H1 (cell line): ENCODE results near the gene TTC6. TPM values are rescaled to one million over a fixed set of nuclear protein-coding genes. Genes with fewer than 3 reads are reported as not detected.

ENCODE experiments used
- CTCF ChIA-PET: fragments of 300-600 bp; sonication (Branson Sonifier 250); formaldehyde crosslinking; loops from one replicate; lab custom pipeline; 2021; ENCODE audit not compliant: partially characterized antibody; lab: Charles Lee
- POLR2A ChIA-PET: fragments of 300-600 bp; sonication (Branson Sonifier 250); formaldehyde crosslinking; loops from one replicate; lab custom pipeline; 2021; ENCODE audit warnings: inconsistent platforms; ENCODE audit not compliant: partially characterized antibody; lab: Charles Lee
- DNase-seq, 2 experiments: peaks; one replicate each; pipeline versions ENCODE4 v3.0.0 to v3.0.0-alpha.2; 2010 to 2022; ENCODE audit warnings: low spot score in 2 of 2, low read depth in 1 of 2, mixed read lengths in 1 of 2
- FAIRE-seq: peaks from 2 replicates; lab custom pipeline; 2011; peaks lifted over from hg19 to GRCh38; lab: Jason Lieb, UNC
- H2AFZ ChIP-seq: 2 replicates; pipeline ENCODE4 v1.8.1; 2012; ENCODE audit warnings: low read length, inconsistent platforms
- H2AK5ac ChIP-seq: 2 replicates; pipeline ENCODE4 v1.6.1; 2013; ENCODE audit warnings: low read depth, low read length
- H2BK120ac ChIP-seq: replicated peaks from 2 replicates; pipeline ENCODE3; 2013; ENCODE audit warnings: low read depth, low read length, inconsistent platforms
- H2BK12ac ChIP-seq: 2 replicates; pipeline ENCODE4 v1.6.1; 2013; ENCODE audit warnings: low read depth, low read length
- H2BK15ac ChIP-seq: 2 replicates; pipeline ENCODE4 v1.6.1; 2013; ENCODE audit warnings: low read length
- H2BK20ac ChIP-seq: 2 replicates; pipeline ENCODE4 v1.6.1; 2013; ENCODE audit warnings: low read length
- H2BK5ac ChIP-seq: 2 replicates; pipeline ENCODE4 v1.6.1; 2013; ENCODE audit warnings: low read depth, low read length
- H3K14ac ChIP-seq: 2 replicates; pipeline ENCODE4 v1.6.1; 2013; ENCODE audit warnings: inconsistent platforms; ENCODE audit not compliant: insufficient read length
- H3K18ac ChIP-seq: 2 replicates; pipeline ENCODE4 v1.6.1; 2013; ENCODE audit warnings: low read length; ENCODE audit errors: extremely low read depth
- H3K23ac ChIP-seq: 2 replicates; pipeline ENCODE4 v1.6.1; 2013; ENCODE audit warnings: inconsistent platforms; ENCODE audit not compliant: insufficient read length
- H3K23me2 ChIP-seq: 2 replicates; pipeline ENCODE4 v1.6.1; 2013; ENCODE audit warnings: low read depth, low read length
- H3K27ac ChIP-seq: 2 replicates; pipeline ENCODE4 v1.6.1; 2011; ENCODE audit warnings: low read depth, low read length, inconsistent platforms
- H3K27me3 ChIP-seq, 4 experiments: replicated peaks in 1 of 4; 1 replicate in 1 of 4; 2 replicates in 3 of 4; pipeline versions ENCODE4 v1.6.1 to v1.8.1; 2011 to 2013; ENCODE audit warnings: low read length in 3 of 4, mild to moderate bottlenecking in 3 of 4, inconsistent platforms in 2 of 4, mixed read lengths in 2 of 4, moderate library complexity in 1 of 4; ENCODE audit not compliant: control insufficient read depth in 3 of 4, insufficient read depth in 3 of 4; ENCODE audit errors: extremely low read depth in 1 of 4
- H3K36me3 ChIP-seq, 4 experiments: 2 replicates each; pipeline versions ENCODE4 v1.6.1 to v1.8.1; 2011 to 2013; ENCODE audit warnings: mild to moderate bottlenecking in 4 of 4, low read length in 3 of 4, moderate library complexity in 2 of 4, control low read depth in 1 of 4, inconsistent platforms in 1 of 4; ENCODE audit not compliant: insufficient read depth in 4 of 4, control insufficient read depth in 2 of 4
- H3K4ac ChIP-seq: replicated peaks from 2 replicates; pipeline ENCODE3; 2013; ENCODE audit warnings: low read length, low read depth, mixed read lengths, inconsistent platforms; ENCODE audit not compliant: insufficient read length
- H3K4me1 ChIP-seq, 4 experiments: replicated peaks in 1 of 4; 1 replicate in 1 of 4; 2 replicates in 3 of 4; pipeline versions ENCODE4 v1.6.1 to v1.8.1; 2011 to 2013; ENCODE audit warnings: low read length in 3 of 4, inconsistent platforms in 2 of 4, mixed read lengths in 1 of 4; ENCODE audit not compliant: insufficient read depth in 4 of 4, control insufficient read depth in 3 of 4
- H3K4me2 ChIP-seq, 2 experiments: 2 replicates each; pipeline versions ENCODE4 v1.6.1 to v1.8.1; 2011 to 2013; ENCODE audit warnings: low read depth in 2 of 2, low read length in 2 of 2, control low read depth in 1 of 2, inconsistent platforms in 1 of 2, mild to moderate bottlenecking in 1 of 2; ENCODE audit not compliant: insufficient read depth in 1 of 2
- H3K4me3 ChIP-seq, 4 experiments: fragments of 200-600, 300-600 bp in 1 of 4; sonication (generic), shearing (Covaris generic), sonication (Bioruptor Twin) in 1 of 4; 2 replicates each; pipeline versions ENCODE4 v1.5.1 to v1.8.1; 2011 to 2016; ENCODE audit warnings: low read length in 4 of 4, low read depth in 3 of 4, control low read depth in 2 of 4, inconsistent platforms in 2 of 4, mild to moderate bottlenecking in 2 of 4, mixed read lengths in 1 of 4, moderate library complexity in 1 of 4; ENCODE audit not compliant: insufficient read depth in 2 of 4; ENCODE audit errors: extremely low read depth in 1 of 4
- H3K56ac ChIP-seq: replicated peaks from 2 replicates; pipeline ENCODE3; 2013; ENCODE audit warnings: low read depth, mild to moderate bottlenecking, mixed read lengths, low read length, inconsistent platforms; ENCODE audit not compliant: insufficient read length
- H3K79me1 ChIP-seq: 2 replicates; pipeline ENCODE4 v1.6.1; 2013; ENCODE audit warnings: low read depth, low read length, control low read depth
- H3K79me2 ChIP-seq, 2 experiments: 2 replicates each; pipeline versions ENCODE4 v1.6.1 to v1.8.1; 2012 to 2013; ENCODE audit warnings: low read length in 2 of 2, mild to moderate bottlenecking in 2 of 2, inconsistent platforms in 1 of 2; ENCODE audit not compliant: insufficient read depth in 2 of 2, control insufficient read depth in 1 of 2
- H3K9ac ChIP-seq, 4 experiments: replicated peaks in 1 of 4; 1 replicate in 1 of 4; 2 replicates in 3 of 4; pipeline versions ENCODE4 v1.6.1 to v1.8.1; 2011 to 2013; ENCODE audit warnings: low read depth in 3 of 4, low read length in 3 of 4, control low read depth in 2 of 4, mild to moderate bottlenecking in 2 of 4, moderate library complexity in 2 of 4, inconsistent platforms in 1 of 4; ENCODE audit errors: extremely low read depth in 1 of 4
- H3K9me3 ChIP-seq, 2 experiments: 2 replicates each; pipeline versions ENCODE4 v1.6.1 to v1.8.1; 2012 to 2013; ENCODE audit warnings: mild to moderate bottlenecking in 2 of 2, moderate library complexity in 2 of 2, control low read depth in 1 of 2, inconsistent platforms in 1 of 2, low read depth in 1 of 2, low read length in 1 of 2, mixed read lengths in 1 of 2; ENCODE audit not compliant: insufficient read depth in 2 of 2
- H4K20me1 ChIP-seq, 2 experiments: replicated peaks in 1 of 2; 2 replicates each; pipeline versions ENCODE3 to v1.8.1; 2011 to 2013; ENCODE audit warnings: inconsistent platforms in 2 of 2, low read length in 2 of 2, mild to moderate bottlenecking in 1 of 2; ENCODE audit not compliant: insufficient read depth in 2 of 2, control insufficient read depth in 1 of 2
- H4K5ac ChIP-seq: 2 replicates; pipeline ENCODE4 v1.6.1; 2013; ENCODE audit warnings: low read length, low read depth, mixed read lengths, inconsistent platforms; ENCODE audit not compliant: insufficient read length
- H4K8ac ChIP-seq: 2 replicates; pipeline ENCODE4 v1.8.0; 2013; ENCODE audit warnings: mild to moderate bottlenecking, moderate library complexity, low read length, inconsistent platforms; ENCODE audit not compliant: insufficient read depth; ENCODE audit errors: extremely low read depth
- H4K91ac ChIP-seq: replicated peaks from 2 replicates; pipeline ENCODE3; 2013; ENCODE audit warnings: low read length, mixed read lengths, inconsistent platforms; ENCODE audit not compliant: insufficient read length
- ATF3 ChIP-seq: IDR thresholded peaks from 2 replicates; pipeline ENCODE4 v1.6.1; 2011; ENCODE audit warnings: low read depth, mild to moderate bottlenecking, low read length; ENCODE audit not compliant: insufficient read depth
- BACH1 ChIP-seq: IDR thresholded peaks from 2 replicates; pipeline ENCODE4 v1.6.1; 2012; ENCODE audit warnings: low read length, improper control_type of control experiment
- BCL11A ChIP-seq, 2 experiments: IDR thresholded peaks; one replicate each; pipeline ENCODE4 v1.6.1; 2011; ENCODE audit warnings: low read depth in 2 of 2, low read length in 2 of 2, mild to moderate bottlenecking in 2 of 2
- CBX5 ChIP-seq: fragments of 300-800, 300-1000 bp; sonication (generic); IDR thresholded peaks from 2 replicates; pipeline ENCODE4 v1.7.1; 2016; ENCODE audit warnings: antibody characterized with exemption, low read length, low read depth
- HDAC6 ChIP-seq: IDR thresholded peaks from one replicate; pipeline ENCODE4 v1.7.1; 2012; ENCODE audit warnings: low read depth, mild to moderate bottlenecking, inconsistent platforms, low read length, moderate library complexity
- JUND ChIP-seq: IDR thresholded peaks from 2 replicates; pipeline ENCODE4 v1.6.1; 2011; ENCODE audit warnings: mild to moderate bottlenecking, improper control_type of control experiment, low read length
- NANOG ChIP-seq: IDR thresholded peaks from 2 replicates; pipeline ENCODE4 v1.6.1; 2011; ENCODE audit warnings: low read length, low read depth, mild to moderate bottlenecking, inconsistent platforms; ENCODE audit not compliant: insufficient read depth, poor library complexity, severe bottlenecking
- POU5F1 ChIP-seq: IDR thresholded peaks from 2 replicates; pipeline ENCODE4 v1.6.1; 2011; ENCODE audit warnings: low read depth, mild to moderate bottlenecking, low read length, moderate library complexity
- SIRT6 ChIP-seq: IDR thresholded peaks from one replicate; pipeline ENCODE4 v1.7.1; 2012; ENCODE audit warnings: low read length, inconsistent platforms
- SIX5 ChIP-seq: IDR thresholded peaks from 2 replicates; pipeline ENCODE4 v1.6.1; 2011; ENCODE audit warnings: mild to moderate bottlenecking, low read depth, low read length
- SP2 ChIP-seq: IDR thresholded peaks from 2 replicates; pipeline ENCODE4 v1.6.1; 2012; ENCODE audit warnings: mild to moderate bottlenecking, low read length, inconsistent platforms
- SUZ12 ChIP-seq: fragments of 200-600 bp; sonication (generic); IDR thresholded peaks from 2 replicates; pipeline ENCODE4 v1.6.1; 2012; ENCODE audit warnings: mild to moderate bottlenecking, inconsistent platforms, low read length, moderate library complexity, mixed read lengths
- TAF7 ChIP-seq: optimal IDR thresholded peaks from 2 replicates; pipeline ENCODE3; 2011; ENCODE audit warnings: low read depth, mild to moderate bottlenecking, inconsistent platforms, low read length, moderate library complexity, borderline replicate concordance
- TEAD4 ChIP-seq: IDR thresholded peaks from 2 replicates; pipeline ENCODE4 v1.6.1; 2012; ENCODE audit warnings: low read depth, low read length, inconsistent platforms, mixed read lengths
- WGBS, 2 experiments: shearing (Covaris generic) in 1 of 2; methylation state at CpG; one replicate each; pipeline versions ENCODE4 v1.1.6 to v1.1.7; 2013 to 2015; ENCODE audit warnings: low lambda C conversion rate in 2 of 2, mixed read lengths in 2 of 2, inconsistent platforms in 1 of 2, low coverage in 1 of 2, missing lambda C conversion rate in 1 of 2; ENCODE audit not compliant: insufficient replicate concordance in 2 of 2, insufficient coverage in 1 of 2, insufficient read length in 1 of 2; ENCODE audit errors: extremely low coverage in 1 of 2, missing lambda C conversion rate in 1 of 2; 5-methylcytosine and 5-hydroxymethylcytosine counted together
- polyA plus RNA-seq, 7 experiments: library from polyadenylated mRNA; depleted of rRNA in 3 of 7; stranded (reverse) in 5 of 7; unstranded in 2 of 7; fragments of >200 nt in 5 of 7; fragments of 200-250 nt in 2 of 7; gene quantifications; 1 replicate in 5 of 7; 2 replicates in 1 of 7; 4 replicates in 1 of 7; pipeline versions ENCODE4 v1.2.1 to v1.2.3, GENCODE V29; 2011 to 2013; ENCODE audit warnings: missing spikeins in 2 of 7, mixed read lengths in 2 of 7
- total RNA-seq: library from RNA; stranded (reverse); fragmentation: NEBNext Ultra II Directional; extraction: Animal tissue kit (Norgen Biotek cat#: 25700); gene quantifications from 2 replicates; pipeline ENCODE4 v1.2.1, GENCODE V29; 2021

The TTC6 gene
- total and polyA plus RNA-seq, 2 of the 8 experiments (the other 6 are each of a cell fraction or from before 2014, with no cell fraction given): 0.02 TPM; not detected in 1

GRCh38 chr14:37643701-37644100 is 48.3 kb downstream of the TTC6 start:
- Histone ChIP-seq H3K23ac (no peak overlapping the region), H2BK120ac (no peak overlapping the region), H3K9ac (no peak overlapping the region), H3K79me2 (no peaks in the 10 kb centered on the region), H3K9me3 (no peaks in the 10 kb centered on the region), H4K8ac (no peak overlapping the region), H2BK20ac (no peak overlapping the region), H2AK5ac (no peak overlapping the region), H3K4me3 (no peak overlapping the region), H4K20me1 (no peaks in the 10 kb centered on the region), H3K4me1 (no peaks in the 10 kb centered on the region), H3K23me2 (no peaks in the 10 kb centered on the region), H2AFZ (no peak overlapping the region), H3K27ac (no peak overlapping the region), H4K5ac (no peak overlapping the region), H3K36me3 (no peaks in the 10 kb centered on the region), H2BK15ac (no peak overlapping the region), H2BK5ac (no peak overlapping the region), H3K56ac (no peak overlapping the region), H3K27me3 (no peaks in the 10 kb centered on the region), H3K79me1 (no peaks in the 10 kb centered on the region), H3K18ac (no peak overlapping the region), H4K91ac (no peak overlapping the region), H3K4me2 (no peak overlapping the region), H2BK12ac (no peak overlapping the region), H3K14ac (no peak overlapping the region), H3K4ac (no peak overlapping the region)
- ChIA-PET CTCF (interaction anchor here (0.8 to 2.5 kb wide), 2 partner anchors 12 to 410 kb away, joined by 3 to 9 read pairs; no protein-coding TSS in a partner anchor), POLR2A (no interaction called here)
- TF ChIP-seq SIX5: no peak
- TF ChIP-seq CBX5: no peak
- TF ChIP-seq NANOG: no peak
- TF ChIP-seq BCL11A (IDR thresholded peaks at IDR 0.05; ENCODE audit: low read depth in 2 of 2, low read length in 2 of 2): no peak
- TF ChIP-seq JUND: no peak
- TF ChIP-seq TAF7: no peak
- no peak for TF ChIP-seq BACH1
- no peak for TF ChIP-seq SIRT6
- no peak for TF ChIP-seq HDAC6
- no peak for TF ChIP-seq ATF3
- TF ChIP-seq SUZ12: no peak
- no peak for TF ChIP-seq POU5F1
- TF ChIP-seq SP2: no peak
- TF ChIP-seq TEAD4: no peak
- 88% methylated on average over 4 of the region's 4 CpGs; no CpG with 5 or more reads in 1 of the 2 experiments for WGBS, 2 experiments
- DNase-seq (no peak), FAIRE-seq (no peak)
